HG03025 (cell line): Measurements from ENCODE around the gene CFAP107.
"Not testable (repeated sequence)": the region's sequence is repeated elsewhere in the genome, so short reads cannot be mapped to it uniquely, and the experiment has no call there.

Experiments used
- ATAC-seq: cut with Tn5 transposase; IDR thresholded peaks from one replicate; pipeline ENCODE4 v1.9.1; 2021; ENCODE audit warnings: mild to moderate bottlenecking, moderate library complexity; ENCODE audit not compliant: unreplicated experiment, low FRiP score

CFAP107 gene

DNA sequence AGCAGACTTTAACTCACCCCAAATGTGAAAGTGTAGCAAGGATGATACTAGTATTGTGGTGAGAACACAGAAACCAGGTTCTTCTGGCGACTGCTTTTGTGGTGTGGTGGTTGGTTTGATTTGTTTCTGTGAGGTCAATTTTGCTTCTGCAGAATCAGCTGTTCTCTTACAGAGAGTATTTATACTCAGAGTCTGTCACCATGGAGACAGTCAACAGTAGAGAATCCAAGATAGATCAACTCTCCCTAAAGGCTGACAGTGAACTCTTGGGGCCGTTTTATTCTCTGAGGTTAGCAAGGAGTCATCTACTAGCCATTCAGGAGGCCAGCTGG is at the start of gene CFAP107:
Gene CFAP107 (plus strand): TSS at position 209 of the 332 bp plus-strand sequence. CDS start 231 bp downstream, outside the sequence.
- no peak for ATAC-seq

DNA sequence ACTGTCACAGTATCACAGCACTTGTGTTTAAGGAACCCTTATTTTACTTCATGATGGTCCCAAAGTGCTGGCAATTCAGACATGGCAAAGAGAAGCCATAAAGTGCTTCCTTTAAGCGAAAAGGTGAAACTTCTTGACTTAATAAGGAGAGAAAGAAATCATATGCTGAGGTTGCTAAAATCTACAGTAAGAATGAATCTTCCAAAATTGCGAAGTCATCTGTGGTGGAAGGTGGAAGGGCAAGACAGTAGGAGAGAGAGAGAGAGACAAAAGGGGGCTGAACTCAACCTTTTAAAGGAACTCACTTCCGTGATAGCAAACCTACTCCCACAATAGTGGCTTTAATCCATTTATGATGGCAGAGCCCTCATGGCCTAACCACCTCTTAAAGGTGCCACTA is 49.3 kb upstream of the CFAP107 start:
- no peak for ATAC-seq

DNA sequence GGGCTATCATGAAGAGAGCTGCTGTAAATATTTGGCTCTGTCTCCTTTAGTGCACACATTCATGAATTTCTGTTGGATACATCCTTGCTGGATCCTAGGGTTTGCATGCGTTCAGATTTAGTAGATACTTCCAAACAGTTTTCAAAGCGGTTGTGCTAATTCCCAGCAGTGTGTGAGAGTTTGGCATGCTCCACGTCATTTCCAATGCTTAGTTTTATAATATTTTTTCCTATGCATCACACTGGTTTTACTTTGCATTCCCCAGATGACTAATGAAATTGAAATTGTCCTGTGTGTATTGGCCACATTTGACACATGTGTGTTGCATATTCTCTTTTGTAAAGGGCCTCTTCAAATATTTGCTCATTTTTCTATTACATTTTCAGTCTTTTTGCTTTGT is 48.6 kb upstream of the CFAP107 start:
- ATAC-seq = no peak

DNA sequence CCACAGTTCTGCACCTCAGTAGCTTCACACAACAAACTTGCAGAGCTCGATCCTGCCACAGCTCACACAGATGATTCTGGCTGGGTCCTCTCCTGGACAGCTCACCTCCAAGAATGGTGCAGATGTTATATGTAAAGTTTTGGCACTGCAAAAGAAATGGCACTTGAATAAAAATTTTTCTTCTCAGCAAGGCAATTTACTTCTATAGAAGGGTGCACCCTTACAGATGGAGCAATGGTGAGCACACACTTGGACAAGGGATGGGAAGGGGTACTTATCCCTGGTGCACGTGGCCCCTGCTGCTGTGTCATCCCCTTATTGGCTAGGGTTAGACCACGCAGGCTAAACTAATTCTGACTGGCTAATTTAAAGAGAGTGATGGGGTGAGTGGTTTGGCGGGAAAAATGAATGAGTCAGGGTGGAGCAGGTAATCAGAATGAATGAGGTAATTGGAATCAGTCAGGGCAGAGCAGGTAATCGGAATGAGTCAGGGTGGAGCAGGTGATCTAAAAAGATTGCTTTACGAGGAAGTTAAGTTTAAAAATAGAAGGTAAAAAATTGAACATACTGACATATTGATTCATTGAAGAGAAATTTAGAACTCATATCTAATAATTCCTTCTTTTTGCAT is 42.1 kb upstream of the CFAP107 start:
- ATAC-seq = no peak

- ATAC-seq = no peak
These were observed 39.9 kb upstream of the CFAP107 start for GRCh38 chr1:12706061-12706460.

DNA sequence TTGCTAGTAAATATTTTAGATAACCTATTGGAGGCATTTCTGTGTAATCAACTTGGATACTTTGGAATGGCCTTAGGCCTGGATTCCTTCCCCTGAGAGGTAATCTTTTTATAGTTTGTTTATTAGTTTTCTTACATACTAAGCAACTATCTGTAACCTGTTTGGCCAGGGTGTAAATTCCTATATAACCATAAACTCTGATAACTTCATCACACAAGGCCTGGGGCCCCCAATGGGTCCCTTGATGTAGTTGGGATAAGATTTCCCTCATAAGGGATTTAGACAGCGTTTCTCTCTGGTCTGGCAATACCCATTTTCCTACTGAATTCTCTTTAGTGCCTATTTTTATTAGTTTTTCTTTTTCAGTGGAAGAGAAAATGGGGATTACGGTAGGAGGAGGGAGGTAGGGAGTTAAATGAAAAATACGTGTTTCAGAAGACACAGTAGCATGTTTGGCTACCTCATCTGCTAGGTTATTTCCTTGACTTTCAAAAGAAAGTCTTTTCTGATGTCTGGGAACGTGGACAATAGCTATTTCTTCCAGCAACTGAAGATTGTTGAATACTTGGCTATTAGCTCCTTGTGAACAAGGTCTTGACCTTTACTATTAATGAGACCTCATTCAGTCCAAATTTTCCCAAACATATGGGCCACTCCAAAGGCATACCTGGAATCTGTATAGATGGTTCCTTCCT is 37.5 kb upstream of the CFAP107 start:
- ATAC-seq = no peak

GRCh38 chr1:12709091-12709491 is 36.9 kb upstream of the CFAP107 start:
- ATAC-seq = no peak

GRCh38 chr1:12709696-12710095 is 36.3 kb upstream of the CFAP107 start:
- ATAC-seq = no peak

- ATAC-seq = no peak
These were observed 34.5 kb upstream of the CFAP107 start for GRCh38 chr1:12711536-12711935.

DNA sequence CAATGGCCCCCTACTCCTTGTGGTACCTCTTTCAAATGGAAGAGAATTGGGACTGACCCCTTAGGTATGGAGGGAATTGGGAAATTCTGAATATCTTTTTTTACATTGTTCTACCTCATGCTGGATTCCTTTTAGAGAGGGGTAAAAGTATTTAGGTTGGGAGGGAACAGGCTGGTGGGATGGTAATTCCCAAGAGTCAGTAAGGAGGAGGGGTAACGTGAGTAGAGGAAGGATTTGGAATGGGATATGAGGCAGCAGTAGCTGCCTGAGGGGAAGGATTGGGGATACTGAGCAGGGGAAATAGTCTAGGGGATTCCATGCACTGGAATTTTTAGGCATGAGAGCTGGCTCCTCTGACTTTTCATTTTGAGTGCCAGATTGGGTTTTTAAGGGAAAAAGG is 33.9 kb upstream of the CFAP107 start:
- no peak for ATAC-seq

GRCh38 chr1:12712929-12713328 is 33.1 kb upstream of the CFAP107 start:
- ATAC-seq = no peak

DNA sequence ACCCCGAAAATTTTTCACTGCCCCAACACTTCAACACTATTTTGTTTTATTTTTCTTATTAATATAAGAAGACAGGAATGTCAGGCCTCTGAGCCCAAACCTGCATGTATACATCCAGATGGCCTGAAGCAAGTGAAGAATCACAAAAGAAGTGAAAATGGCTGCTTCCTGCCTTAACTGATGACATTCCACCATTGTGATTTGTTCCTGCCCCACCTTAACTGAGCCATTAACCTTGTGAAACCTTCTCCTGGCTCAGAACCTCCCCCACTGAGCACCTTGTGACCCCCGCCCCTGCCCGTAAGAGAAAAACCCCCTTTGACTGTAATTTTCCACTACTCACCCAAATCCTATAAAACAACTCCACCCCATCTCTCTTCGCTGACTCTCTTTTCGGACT is 32.3 kb upstream of the CFAP107 start:
- ATAC-seq = not testable (repeated sequence)

- no peak for ATAC-seq
These were observed 31.1 kb upstream of the CFAP107 start for GRCh38 chr1:12714710-12715475.

DNA sequence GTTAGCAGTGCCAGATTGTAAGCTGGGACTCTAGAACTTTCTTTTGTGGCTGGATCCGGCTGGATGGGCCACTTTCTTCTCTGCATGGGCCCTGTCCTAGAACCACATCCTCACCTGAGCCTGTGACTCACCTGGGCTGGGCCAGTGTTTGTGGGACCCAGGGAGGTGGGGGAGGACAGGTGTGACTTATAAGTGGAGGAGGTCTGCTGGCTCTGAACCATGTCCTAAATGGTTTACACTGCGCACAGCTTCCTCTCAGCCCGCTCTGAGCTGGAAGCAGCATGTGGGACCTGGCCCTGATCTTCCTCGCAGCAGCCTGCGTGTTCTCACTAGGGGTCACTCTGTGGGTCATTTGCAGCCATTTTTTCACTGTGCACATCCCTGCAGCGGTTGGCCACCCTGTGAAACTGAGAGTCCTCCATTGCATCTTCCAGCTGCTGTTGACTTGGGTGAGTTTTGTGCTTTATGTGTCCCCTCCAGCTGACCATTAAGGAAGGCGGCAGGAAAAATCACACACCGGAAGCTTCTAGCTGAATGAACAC is 30.0 kb upstream of the CFAP107 start, which contains the start of gene AADACL3:
Gene AADACL3 (plus strand): TSS at position 215 of the 542 bp plus-strand sequence. CDS start 67 bp downstream, at position 282.
- ATAC-seq = no peak

DNA sequence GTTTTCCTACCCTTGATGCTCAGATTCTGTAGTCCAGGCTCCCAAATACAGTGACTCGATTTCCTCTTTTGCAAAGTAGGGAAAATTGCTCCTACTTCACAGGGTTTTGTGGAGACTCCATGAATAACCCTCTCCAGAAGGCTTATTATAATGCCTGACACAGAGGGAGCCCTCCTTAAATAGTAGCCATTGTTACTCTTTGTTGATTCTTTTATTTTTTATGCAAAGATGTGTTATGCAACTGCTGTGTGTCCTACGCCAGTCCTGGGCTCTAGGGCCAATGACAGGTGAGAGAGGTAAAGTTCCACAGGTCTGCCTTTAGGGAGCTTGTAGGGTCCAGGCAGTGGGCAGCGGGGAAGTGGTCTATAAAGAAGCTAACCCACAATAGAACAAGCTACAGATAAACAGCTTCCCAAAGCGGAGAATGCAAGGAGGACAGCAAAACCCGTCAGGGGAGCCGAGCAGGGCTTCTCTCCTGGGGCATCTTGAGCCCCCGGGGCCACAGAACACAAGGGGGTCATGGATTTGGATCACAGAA is 28.6 kb upstream of the CFAP107 start:
- no peak for ATAC-seq

GRCh38 chr1:12722626-12723025 is 23.4 kb upstream of the CFAP107 start:
- ATAC-seq = no peak

GRCh38 chr1:12728391-12728790 is 17.6 kb upstream of the CFAP107 start:
- no peak for ATAC-seq

GRCh38 chr1:12730156-12730555 is 15.8 kb upstream of the CFAP107 start:
- ATAC-seq = no peak

DNA sequence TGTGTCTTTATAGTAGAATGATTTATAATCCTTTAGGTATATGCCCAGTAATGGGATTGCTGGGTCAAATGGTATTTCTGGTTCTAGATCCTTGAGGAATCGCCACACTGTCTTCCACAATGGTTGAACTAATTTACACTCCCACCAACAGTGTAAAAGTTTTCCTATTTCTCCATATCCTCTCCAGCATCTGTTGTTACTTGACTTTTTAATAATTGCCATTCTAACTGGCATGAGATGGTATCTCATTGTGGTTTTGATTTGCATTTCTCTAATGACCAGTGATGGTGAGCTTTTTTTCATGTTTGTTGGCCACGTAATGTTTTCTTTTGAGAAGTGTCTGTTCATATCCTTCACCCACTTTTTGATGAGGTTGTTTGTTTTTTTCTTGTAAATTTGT is 14.9 kb upstream of the CFAP107 start:
- not testable (repeated sequence) for ATAC-seq

- no peak for ATAC-seq
These were observed 11.3 kb upstream of the CFAP107 start for GRCh38 chr1:12734651-12735050.

DNA sequence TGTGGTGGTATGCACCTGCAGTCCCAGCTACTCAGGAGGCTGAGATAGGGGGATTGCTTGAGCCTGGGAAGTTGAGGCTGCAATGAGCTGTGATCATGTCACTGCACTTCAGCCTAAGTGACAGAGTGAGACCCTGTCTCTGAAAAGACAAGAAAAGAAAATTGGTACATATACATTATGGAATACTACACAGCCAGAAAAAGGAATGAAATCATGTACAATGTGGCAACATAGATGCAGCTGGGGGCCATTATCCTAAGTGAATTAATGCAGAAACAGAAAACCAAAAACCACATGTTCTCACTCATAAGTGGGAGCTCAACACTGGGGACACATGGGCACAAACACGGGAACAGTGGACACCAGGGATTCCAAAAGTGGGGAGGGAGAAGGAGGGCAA is 7.1 kb upstream of the CFAP107 start:
- ATAC-seq = no peak
